HG02943 (cell line): ENCODE measurements around the gene RGS3.

Experiments used
- ATAC-seq: cut with Tn5 transposase; IDR thresholded peaks from one replicate; pipeline ENCODE4 v1.9.1; 2021; ENCODE audit warnings: mild to moderate bottlenecking, low read depth, moderate library complexity; ENCODE audit not compliant: unreplicated experiment

The RGS3 gene

GRCh38 chr9:113580954-113581311 is 117.4 kb downstream of the RGS3 start:
- no peak for ATAC-seq

- peak; percentile 71 for ATAC-seq
Measured at GRCh38 chr9:113581865-113582697, 118.6 kb downstream of the RGS3 start.

GRCh38 chr9:113582698-113583200 is 119.2 kb downstream of the RGS3 start:
- ATAC-seq: no peak

- ATAC-seq: no peak
Measured at GRCh38 chr9:113583511-113584427, 120.2 kb downstream of the RGS3 start.

GRCh38 chr9:113584428-113585084 is 121.0 kb downstream of the RGS3 start:
- no peak for ATAC-seq

GRCh38 chr9:113585085-113585442 is 121.5 kb downstream of the RGS3 start:
- no peak for ATAC-seq

- ATAC-seq: no peak
Measured at GRCh38 chr9:113585555-113585954, 122.0 kb downstream of the RGS3 start.

- no peak for ATAC-seq
Measured at GRCh38 chr9:113587471-113588031, 124.0 kb downstream of the RGS3 start.

GRCh38 chr9:113588242-113588810 is 124.8 kb downstream of the RGS3 start:
- no peak for ATAC-seq

- ATAC-seq: no peak
Measured at GRCh38 chr9:113588936-113589335, 125.4 kb downstream of the RGS3 start.

- no peak for ATAC-seq
Measured at GRCh38 chr9:113589407-113589806, 125.9 kb downstream of the RGS3 start.

GRCh38 chr9:113589890-113590289 is 126.4 kb downstream of the RGS3 start:
- no peak for ATAC-seq

GRCh38 chr9:113590389-113590788 is 126.9 kb downstream of the RGS3 start:
- ATAC-seq: no peak

- no peak for ATAC-seq
Measured at GRCh38 chr9:113590991-113591898, 127.7 kb downstream of the RGS3 start.

- no peak for ATAC-seq
Measured at GRCh38 chr9:113591899-113592625, 128.5 kb downstream of the RGS3 start.

GRCh38 chr9:113592876-113593575 is 129.5 kb downstream of the RGS3 start:
- ATAC-seq: no peak

GRCh38 chr9:113593682-113594281 is 130.3 kb downstream of the RGS3 start:
- peak; percentile 58 for ATAC-seq
